ENCODE data around the gene NMNAT1.
"Not testable (repeated sequence)": the region's sequence is repeated elsewhere in the genome, so short reads cannot be mapped to it uniquely, and the experiment has no call there.

NMNAT1 gene

DNA sequence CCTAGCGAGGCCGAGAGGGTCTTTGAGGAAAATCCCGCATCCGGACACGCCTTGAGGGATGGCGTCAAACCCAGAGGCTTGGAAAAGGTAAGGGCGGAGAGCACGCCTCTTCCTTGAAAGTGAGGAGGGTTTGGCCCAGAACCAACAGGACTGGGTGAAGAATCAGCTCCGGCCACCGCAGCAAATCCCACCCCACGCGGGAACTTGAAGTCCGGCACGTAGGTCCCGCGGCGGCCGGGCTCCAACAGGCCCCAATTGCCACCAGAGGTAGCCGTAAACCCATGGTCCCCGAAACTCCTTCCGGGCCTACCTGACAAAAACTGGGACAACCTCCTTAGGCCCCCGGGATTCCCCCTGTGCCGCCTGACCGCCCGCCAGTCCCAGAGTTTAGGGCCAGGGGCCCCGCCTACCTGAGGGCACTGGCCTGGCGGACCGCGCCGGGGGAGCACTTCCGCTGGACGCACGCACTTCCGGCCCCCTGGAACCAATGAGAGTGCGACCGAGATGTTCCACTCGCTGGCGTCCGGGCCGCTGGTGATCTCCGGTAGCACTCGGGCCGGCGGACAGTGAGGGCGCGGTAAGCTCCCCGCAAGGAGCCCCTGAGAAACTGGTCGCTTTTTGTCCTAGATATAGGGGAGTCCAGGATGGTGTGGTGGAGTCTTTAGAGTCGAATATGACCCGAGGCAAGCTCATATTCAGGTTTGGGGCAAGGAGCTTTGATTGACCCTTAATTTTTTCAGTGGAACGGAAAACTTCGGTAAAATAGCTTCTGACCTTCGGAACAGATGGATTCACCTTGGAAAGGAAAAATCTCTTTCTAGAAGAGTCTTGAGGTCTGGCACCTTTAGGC is at the start of gene NMNAT1, which contains the start of gene LZIC:
TSS of gene NMNAT1 (plus strand) at position 537 of the 850 bp plus-strand sequence. CDS start 28,599 bp downstream, outside the sequence.
TSS of gene LZIC (minus strand) at position 453 of the 850 bp plus-strand sequence. CDS start 6,772 bp downstream, outside the sequence.
- peak; percentile 96 for DNase-seq

DNA sequence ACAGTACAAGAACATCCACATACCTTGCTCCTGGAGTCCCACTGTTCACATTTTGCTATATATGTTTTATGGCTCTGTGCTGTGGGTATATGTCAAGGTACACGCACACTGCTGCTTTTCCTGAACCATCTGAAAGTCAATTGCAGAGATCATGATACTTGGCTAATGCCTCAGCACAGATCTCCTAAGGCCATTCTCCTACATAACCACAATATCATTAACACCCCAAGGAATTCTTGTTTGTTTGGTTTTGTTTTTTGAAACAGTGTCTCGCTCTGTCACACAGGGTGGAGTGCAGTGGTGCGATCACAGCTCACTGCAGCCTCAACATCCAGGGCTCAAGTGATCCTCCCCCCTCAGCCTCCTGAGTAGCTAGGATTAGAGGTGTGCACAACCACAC is 49.2 kb upstream of the NMNAT1 start:
- DNase-seq, result no peak

DNA sequence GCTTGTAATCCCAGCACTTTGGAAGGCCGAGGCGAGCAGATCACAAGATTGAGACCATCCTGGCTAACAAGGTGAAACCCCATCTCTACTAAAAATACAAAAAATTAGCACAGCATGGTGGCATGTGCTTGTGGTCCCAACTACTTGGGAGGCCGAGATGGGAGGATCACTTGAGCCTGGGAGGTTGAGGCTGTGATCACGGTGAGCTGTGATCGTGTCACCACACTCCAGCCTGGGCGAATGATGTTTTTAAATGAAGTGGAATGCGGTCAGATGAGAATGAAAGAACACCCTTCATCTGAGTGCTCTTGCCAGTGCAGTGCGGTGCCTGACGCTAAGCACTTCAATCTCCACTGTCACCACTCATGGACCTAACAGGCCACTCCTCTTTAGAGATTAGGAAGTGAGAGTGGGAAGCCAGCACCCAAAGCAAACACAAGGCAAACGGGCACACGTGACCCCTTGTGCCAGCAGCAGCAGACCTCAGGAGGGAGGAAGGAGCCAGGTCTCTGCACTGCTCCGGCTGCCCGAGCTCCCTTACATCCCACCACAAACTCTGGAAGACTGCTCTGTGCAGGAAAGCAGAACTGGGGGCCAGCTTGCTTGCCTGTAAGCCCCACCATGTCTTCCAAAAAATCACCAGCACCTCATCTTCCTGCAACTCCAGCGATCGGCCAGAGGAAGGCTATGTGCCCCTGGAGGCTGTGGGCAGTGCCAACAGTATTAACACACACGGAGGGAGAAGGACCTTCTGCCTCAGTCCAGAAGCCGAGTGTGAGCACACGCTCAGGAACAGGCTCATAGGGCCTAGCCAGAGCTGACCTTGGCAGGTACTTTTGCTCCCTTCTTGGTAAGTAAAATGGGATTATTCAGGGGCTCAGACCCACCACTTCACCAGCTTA is 42.9 kb upstream of the NMNAT1 start:
- DNase-seq, result no peak

DNA sequence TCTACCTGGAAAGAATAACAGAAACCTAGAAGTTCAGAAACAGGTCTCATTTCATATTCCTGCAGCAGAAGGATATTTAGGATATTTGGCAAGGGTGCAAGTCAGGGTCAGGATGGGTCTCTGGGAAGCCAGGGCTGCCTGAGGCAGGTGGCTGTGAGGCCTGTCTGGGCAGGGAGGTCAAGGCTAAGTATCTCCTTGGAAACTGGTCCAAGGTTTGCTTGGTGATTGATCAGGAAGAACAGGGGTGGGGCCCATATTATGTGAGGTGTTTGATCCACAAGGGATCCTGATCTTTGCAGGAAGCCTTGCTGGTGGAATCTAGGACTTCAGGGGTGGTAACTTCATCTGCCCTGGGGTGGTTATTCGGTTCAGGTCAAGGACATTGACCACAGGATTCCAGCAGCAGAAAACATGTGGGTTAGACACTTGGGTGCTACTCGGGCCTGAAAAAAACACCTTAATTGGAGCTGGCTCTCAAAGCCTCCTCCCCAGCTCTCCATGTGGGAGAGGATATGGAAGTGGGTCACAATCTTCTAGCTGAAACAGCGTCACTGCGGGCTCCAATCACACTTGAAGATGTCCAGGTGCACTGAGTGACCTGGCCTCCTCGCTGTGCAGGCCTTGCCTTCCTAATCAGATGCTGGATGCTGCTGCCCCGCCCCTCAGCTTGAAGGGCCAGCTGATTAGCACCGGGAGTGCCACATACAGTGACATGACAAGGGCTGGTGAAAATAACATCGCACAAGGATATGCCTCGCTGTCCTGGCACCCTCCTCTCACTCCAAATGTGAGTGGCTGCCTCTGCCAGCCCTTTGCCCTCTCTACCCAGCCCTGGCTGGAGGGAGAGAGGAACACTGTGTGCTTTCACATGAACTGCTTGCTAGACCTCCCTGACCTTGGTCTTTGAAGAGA is 41.9 kb upstream of the NMNAT1 start:
- DNase-seq, result no peak

DNA sequence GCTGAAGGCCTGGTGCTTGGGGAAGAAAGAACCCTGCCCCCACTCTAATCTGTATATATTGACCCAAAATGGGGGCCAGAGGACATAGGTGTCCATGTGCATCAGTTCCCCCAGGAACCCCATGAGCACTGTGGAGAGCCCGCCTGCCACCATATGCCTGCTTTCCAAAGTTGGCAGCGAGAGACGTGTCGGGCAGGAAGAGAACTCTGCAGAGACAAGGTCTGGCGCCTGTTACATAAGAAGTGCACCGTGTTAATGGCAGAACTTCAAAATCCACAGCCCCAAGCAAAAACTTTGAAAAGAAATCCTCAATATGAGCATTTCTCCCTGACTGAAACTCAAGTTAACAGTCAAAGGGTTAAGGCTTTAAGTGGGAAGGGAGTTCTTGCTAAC is 41.2 kb upstream of the NMNAT1 start:
- no peak for DNase-seq

DNA sequence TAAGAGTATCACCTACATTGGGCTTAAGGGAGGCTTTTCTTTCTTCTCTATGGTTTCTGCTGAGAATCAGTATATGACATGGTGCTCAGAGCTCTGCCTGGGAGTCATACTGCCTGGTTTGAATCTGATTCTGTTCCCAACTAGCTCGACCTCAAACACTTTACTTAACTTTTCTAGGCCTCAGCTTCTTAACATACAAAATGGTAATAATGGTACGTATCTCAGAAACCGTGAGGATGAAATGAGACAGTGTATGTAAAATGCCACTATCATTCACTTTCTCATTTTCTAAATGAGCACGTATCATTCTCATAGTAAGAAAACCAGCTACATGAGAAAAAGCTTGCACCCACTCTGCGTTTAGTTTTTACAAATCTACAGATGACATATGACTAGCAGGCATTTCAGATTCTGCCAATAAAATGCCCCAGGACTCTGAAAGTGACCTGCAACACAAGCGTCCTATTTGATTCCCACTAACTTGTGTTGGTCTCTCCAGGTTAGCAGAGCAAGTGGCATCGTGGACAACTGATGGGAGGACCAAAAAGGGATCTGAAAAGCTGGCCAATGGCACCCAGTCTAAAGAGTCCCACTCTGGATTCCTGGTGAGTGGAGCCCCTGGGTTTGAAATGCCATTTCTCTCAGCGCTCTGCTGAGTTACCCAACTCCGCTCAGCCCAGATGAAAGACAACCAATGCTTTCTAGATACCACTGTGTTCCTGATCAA is 39.3 kb upstream of the NMNAT1 start:
- DNase-seq, result peak; percentile 39

DNA sequence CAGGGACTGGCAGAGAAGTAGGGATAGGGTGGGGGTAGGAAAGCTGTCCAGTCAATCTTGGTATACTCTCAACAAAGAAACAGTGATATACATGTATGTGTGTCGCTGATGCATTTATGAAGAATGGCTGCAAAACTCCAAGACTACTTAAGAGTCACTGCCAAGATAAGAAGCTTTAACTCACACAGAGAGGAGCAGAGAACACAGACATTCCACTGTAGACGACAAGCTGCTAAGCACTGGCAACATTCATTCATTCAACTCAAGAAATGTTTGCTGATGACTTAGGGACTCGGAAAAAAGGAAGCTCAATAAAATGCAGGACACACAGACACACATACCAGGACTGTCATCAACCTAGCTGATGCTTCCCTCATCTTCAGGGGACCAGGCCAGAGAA is 38.7 kb upstream of the NMNAT1 start:
- no peak for DNase-seq

DNA sequence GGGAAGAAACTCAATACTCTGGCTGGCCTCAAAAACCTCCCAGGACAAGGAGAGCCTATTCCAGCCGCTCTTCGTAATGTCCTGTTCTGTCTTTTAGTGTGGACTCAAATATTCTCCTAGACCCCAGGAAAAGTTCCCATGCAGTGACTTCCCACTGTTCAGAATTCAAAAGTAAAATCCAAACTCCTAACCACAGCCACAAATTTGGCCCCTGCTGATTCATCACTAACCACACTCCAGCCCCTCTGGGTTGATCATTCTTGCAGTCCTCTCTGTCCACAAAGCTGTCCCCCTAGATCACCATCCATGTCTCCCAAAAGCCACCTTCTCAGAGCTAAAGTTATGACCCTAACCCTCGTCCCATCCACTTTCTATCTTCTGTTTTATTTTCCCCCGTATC is 38.3 kb upstream of the NMNAT1 start:
- no peak for DNase-seq

DNA sequence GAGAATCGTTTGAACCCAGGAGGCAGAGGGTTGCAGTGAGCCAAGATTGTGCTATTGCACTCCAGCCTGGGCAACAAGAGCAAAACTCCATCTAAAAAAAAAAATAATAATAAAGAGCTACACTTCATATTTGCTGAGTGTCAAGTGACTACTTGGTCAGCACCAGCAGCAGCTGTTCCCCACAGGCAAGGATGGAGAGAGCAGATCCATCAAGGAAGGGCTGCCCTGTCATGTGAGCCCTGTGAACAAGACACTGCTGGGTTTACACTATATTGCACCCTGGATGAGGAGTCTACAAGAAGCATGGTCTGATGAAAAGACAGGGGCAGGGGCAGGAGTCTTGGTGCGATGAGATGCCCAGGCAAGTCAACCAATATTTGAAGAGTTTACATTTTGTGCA is 36.8 kb upstream of the NMNAT1 start:
- no peak for DNase-seq

DNA sequence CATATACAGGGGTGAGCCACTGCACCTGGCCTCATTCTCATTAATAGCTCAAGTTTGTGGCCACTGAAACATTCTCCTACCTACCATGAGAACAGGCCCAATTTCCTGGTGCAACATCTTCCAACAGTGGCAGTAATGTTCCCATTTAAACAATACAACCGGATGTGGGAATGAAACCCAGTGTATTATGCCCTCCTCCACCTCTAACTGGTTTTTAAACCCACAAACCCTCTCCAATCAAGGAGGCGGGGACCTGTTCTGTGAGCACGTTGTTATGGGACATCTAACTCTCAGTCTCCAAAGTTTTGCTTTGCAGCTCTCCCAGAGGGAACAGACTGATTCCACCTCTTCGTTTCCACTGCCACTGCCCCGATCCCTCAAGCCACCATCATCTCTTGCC is 35.8 kb upstream of the NMNAT1 start:
- no peak for DNase-seq

DNA sequence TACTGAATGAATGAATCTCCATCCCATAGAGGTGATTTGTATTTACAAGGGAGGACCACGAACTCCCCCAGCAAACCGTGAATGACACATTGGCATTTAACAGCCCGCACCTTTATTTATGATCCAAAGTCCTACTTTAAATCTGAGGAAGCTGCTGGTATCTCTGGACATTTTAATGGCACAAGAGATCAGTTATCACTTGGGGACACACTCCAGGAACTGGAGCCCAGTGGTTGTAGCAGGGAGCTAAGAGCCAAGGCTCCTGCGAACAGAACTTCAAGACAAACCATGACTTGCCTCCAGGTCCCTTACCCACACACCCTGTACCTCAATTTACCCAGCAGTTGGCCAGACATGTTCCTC is 34.4 kb upstream of the NMNAT1 start:
- no peak for DNase-seq

DNA sequence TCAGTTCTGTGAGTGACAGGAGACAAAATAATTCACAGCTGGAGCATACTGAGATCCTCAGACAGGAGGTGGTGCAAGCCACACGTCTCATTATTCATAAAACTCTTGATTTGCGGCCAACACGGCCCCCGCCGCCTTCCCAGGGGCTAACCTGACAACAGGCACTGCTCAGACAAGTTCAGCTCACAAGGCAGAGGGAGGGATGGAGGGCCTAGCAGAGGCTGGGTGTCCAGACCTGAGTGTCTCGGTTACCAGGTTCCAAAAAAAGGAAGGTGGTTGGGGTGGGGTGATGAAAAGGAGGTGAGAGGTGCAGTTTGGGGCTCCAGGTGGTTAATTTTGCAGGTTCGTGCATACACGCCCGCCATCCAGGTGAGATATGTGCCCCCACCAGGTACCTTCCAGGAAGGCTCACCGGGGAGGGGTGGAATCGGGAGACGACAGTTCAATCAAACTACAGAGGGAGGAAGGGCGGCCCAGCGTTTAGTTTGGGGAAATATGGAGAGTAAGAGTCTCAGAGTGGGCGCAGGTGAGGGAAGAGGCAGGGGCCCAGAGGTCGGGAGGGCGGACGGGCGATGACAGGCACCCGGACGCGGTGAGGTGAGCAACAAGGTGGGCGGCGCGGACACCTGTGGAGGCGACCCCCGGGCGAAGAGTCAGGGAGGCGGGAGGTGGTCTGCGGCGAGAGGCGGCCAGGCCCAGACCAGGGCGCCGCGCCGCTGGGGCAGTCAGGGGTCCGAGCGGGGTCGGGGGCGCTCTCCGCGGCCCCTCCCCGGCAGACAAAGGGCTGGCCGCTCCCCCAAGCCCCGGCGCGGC is 33.8 kb upstream of the NMNAT1 start:
- peak; percentile 56 for DNase-seq

DNA sequence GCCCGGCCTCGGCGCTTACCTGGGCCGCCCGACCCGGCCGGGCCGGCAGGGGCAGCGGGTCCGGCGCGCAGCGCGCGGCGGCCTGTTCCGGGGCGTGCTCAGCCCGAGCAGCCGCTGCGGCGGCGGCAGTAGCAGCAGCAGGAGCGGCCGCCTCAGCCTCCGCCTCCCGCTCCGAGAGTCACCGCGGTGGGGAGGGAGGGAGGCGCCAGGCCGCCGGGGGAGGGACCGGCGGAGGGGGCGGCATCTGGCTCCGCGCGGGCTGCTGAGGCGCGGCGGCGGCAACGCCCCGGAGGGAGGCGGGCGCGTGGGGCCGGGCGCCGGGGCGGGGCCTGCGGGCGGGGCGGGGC is 33.2 kb upstream of the NMNAT1 start, which contains the start of gene CTNNBIP1:
TSS of gene CTNNBIP1 (minus strand) at position 194 of the 347 bp plus-strand sequence. CDS start 38,205 bp downstream, outside the sequence.
- no peak for DNase-seq

DNA sequence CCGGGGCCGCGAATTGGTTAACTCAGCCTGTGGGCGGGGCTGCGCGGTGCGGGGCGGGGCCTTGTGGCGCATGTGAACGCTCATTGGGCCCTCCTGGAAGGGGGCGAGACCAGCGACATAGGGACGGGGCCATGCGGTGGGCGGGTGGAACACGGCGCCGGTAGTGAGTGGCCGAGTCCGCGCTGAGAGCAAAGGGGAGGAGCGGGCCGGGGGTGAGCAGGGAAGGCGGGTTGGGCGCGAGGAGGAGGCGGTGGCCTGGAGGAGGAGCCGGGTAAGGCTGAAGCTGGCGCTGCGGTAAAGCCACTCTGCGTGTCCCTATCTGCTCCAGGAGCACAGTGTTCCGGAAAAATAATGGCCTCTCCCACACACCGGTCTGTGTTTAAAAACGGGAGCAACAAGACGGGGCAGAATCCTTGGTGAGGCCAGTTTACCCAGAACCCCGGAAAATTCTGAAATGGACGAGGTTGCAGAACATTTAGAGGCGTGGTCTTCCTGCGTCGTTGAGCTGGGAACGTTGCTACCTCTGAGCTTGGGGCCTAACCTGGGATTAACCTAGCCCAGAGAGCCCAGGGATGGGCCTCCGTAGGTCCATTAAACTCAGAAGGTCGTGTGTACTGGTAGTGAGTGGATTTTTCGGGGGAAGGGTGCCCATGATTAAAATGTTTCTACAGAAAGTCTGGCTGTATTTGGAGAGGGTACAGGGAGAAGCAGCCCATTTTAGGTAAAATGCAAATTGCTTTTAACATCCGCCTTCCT is 32.7 kb upstream of the NMNAT1 start:
- peak; percentile 100 for DNase-seq

DNA sequence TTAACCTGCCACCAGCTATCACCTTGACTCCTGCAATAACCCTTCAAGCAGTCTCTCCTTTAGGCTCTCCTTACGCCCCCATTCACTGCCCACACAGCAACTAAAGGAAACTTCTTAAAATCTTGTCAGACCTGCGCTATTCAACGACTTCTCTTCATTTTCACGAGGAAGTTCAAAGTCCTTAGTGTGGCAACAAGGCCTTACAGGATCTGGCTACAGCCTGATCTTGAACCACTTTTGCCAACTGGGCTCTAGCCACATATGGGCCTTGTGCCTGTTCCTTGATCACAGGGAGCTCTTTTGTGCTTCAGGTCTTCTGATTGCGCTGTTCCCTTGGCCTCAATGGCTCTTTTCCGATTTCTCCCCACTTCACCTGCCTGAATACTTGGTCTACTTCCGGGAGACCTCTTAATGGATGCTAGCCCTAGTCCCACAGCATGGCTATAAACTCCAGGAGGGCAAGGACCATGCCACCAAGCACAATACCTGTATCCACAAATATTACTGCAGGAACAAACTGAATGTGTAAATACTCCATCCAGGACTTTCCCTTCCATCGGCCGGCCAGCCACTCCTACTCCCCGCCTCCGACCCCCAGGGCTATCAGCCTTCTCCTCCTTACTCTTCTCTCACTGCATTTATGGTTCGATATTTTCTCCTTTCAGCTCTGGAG is 30.9 kb upstream of the NMNAT1 start:
- no peak for DNase-seq

DNA sequence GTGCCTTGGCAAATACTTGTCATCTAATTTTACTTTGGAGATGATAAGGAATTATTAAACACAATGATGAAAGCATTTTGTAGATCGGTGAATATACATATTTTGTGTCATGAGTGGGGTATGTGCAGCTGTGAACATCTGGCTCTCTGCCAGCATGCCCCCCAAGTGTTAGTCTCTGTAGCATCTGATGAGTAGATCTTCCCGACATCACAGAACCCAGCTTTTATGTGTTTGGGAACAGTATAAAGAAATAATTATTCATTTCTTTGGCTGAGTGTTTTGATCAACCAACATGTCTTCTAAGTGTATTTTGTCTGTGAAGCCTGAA is 28.7 kb upstream of the NMNAT1 start:
- no peak for DNase-seq

DNA sequence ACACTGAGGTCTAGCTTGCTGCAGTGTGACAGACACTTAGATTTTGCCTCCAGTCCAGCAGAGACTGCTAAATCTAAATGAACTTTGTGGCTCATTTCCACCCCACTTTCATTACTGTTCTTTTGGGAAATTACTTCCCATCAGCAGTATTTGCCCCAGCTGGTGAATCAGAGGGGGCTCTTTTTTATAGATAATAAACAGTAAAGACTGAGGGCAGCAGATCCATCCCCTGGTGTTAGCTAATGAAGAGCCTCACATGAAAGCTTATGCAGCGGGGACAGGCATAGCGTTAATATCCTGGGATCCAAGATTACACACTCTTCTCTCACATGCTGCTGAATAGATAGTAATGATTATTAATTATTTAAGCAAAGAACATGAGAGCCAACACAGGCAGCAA is 26.8 kb upstream of the NMNAT1 start:
- DNase-seq, result no peak

DNA sequence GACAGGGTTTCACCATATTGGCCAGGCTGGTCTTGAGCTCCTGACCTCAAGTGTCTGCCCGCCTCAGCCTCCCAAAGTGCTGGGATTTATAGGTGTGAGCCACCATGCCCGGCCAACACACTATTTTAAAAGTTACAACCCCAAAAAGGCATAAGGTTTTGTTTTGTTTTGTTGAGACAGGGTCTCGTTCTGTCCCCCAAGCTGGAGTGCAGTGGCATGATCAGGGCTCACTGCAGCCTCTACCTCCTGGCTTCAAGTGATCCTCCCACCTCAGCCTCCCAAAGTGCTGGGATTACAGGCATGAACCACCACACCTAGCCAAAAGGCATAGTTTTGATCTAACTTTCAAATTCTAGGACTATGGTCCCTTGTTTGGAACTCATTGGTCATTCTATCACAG is 25.8 kb upstream of the NMNAT1 start:
- not testable (repeated sequence) for DNase-seq

DNA sequence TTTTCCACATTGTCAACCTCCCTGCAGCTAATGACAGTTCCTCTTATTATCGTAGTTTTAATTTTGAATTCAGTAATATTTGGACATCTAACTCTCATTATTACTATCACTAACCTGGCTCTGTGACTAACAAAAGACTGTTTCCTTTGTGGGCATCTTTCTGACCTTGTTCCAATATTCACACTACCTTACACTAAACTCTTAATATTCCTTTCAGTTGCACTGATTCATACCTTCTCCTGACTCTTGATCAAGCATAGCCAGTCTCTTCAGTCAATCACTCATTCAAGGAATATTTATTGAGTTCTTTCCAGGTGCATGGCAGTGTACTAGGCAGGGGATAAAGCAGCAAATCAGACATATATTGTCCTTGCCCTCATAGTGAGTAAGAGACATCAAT is 25.4 kb upstream of the NMNAT1 start:
- DNase-seq, result no peak

DNA sequence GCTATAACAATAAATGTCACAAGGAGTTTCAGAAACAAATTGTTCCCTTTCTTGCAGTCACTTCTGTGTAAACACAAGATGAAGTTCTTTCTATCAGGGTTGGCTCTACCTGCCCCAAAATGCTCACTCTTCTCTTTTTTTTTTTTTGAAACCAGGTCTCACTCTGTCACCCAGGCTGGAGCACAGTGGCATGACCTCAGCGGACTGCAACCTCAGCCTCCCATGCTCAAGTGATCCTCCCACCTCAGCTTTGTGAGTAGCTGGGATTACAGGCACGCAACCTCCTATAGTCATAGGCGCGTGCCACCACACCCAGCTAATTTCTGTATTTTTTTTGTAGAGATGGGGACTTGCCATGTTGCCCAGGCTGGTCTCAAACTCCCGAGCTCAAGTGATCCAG is 22.7 kb upstream of the NMNAT1 start:
- DNase-seq, result no peak

Data from stimulated activated CD4-positive, alpha-beta T cell treated with anti-CD3 and anti-CD28 coated beads, Interleukin-15, amount 100 ng/mL, for 24 hours (primary cell).